Small intestine (tissue), 7 donors: Measurements from ENCODE around the gene C5orf15. TPM values are rescaled to one million over a fixed set of nuclear protein-coding genes. Genes with fewer than 3 reads are reported as not detected.
A peak's percentile ranks its signal among the peaks of the same experiment; 100 is the strongest.
"Not testable (repeated sequence)": the region's sequence is repeated elsewhere in the genome, so short reads cannot be mapped to it uniquely, and the experiment has no call there.

Experiments
- DNase-seq, 2 donors: peaks; one replicate each; pipeline versions ENCODE4 v3.0.0 to v3.0.0-alpha.2; 2013
- FAIRE-seq: peaks from 2 replicates; lab custom pipeline; 2012; peaks lifted over from hg19 to GRCh38; lab: Jason Lieb, UNC
- H3K27ac ChIP-seq, 3 donors: one replicate each; pipeline ENCODE4 v1.5.1; 2013; ENCODE audit warnings: low read length in 2 of 3, mild to moderate bottlenecking in 2 of 3, control low read depth in 1 of 3, inconsistent platforms in 1 of 3, low read depth in 1 of 3, moderate library complexity in 1 of 3
- H3K27me3 ChIP-seq, 3 donors: one replicate each; pipeline ENCODE4 v1.6.1; 2013; ENCODE audit warnings: low read length in 3 of 3, inconsistent platforms in 1 of 3; ENCODE audit not compliant: control insufficient read depth in 3 of 3, insufficient read depth in 3 of 3
- H3K36me3 ChIP-seq, 3 donors: one replicate each; pipeline ENCODE4 v1.6.1; 2013; ENCODE audit warnings: low read length in 3 of 3, inconsistent platforms in 1 of 3, low read depth in 1 of 3, mild to moderate bottlenecking in 1 of 3, moderate library complexity in 1 of 3; ENCODE audit not compliant: control insufficient read depth in 3 of 3, insufficient read depth in 2 of 3
- H3K4me1 ChIP-seq, 3 donors: one replicate each; pipeline ENCODE4 v1.6.1; 2013; ENCODE audit warnings: low read length in 2 of 3, inconsistent platforms in 1 of 3, low read depth in 1 of 3, mild to moderate bottlenecking in 1 of 3, moderate library complexity in 1 of 3; ENCODE audit not compliant: control insufficient read depth in 3 of 3, insufficient read depth in 2 of 3
- H3K4me3 ChIP-seq, 3 donors: one replicate each; pipeline ENCODE4 v1.5.1; 2013; ENCODE audit warnings: low read length in 3 of 3, control low read depth in 1 of 3, inconsistent platforms in 1 of 3, low read depth in 1 of 3, mild to moderate bottlenecking in 1 of 3, moderate library complexity in 1 of 3
- H3K9me3 ChIP-seq, 2 donors: one replicate each; pipeline ENCODE4 v1.6.1; 2013; ENCODE audit warnings: low read depth in 1 of 2, low read length in 1 of 2; ENCODE audit not compliant: control insufficient read depth in 2 of 2, insufficient read depth in 1 of 2
- WGBS, 3 donors: extraction: QIAGEN DNeasy Blood & Tissue Kit; methylation state at CpG; one replicate each; pipeline ENCODE4 v1.1.7; 2013; 5-methylcytosine and 5-hydroxymethylcytosine counted together
- polyA plus RNA-seq, 4 donors: library from polyadenylated mRNA; stranded (reverse) in 3 of 4; unstranded in 1 of 4; fragments of 200-250 nt in 3 of 4; fragments of 120-200 nt in 1 of 4; gene quantifications; one replicate each; pipeline versions ENCODE4 v1.2.1 to v1.2.3, GENCODE V29; 2013
- donor health status: healthy with polysubstance abuse.
- donor health status: control.
- donor health status: control.
- donor health status: Bipolar disorder and iron deficiency.
- donor health status: healthy.

Gene C5orf15
- polyA plus RNA-seq, 4 donors, result 17.3 to 71.2 (median 29.7) TPM

- H3K4me1 ChIP-seq, result peaks cover 3 to 8% (median 6%) of the 10 kb centered on the region in 3 donors
- no peaks in the 10 kb centered on the region for H3K27me3 ChIP-seq
- 94 to 98% (median 98%) methylated on average over 2 of the region's 2 CpGs for WGBS, 3 donors
- peaks cover 0 to 5% of the 10 kb centered on the region in 2 donors for H3K9me3 ChIP-seq
- FAIRE-seq (no peak), DNase-seq (no peak)
- no peak overlapping the region for H3K27ac ChIP-seq
- H3K36me3 ChIP-seq, result peaks cover 0 to 15% (median 0%) of the 10 kb centered on the region in 3 donors
- no peak overlapping the region for H3K4me3 ChIP-seq
These were observed 4.8 kb downstream of the C5orf15 start for GRCh38 chr5:133963493-133964128.

- DNase-seq (no peak), FAIRE-seq (no peak)
- peaks cover 0 to 20% (median 0%) of the 10 kb centered on the region in 3 donors for H3K36me3 ChIP-seq
- no peaks in the 10 kb centered on the region for H3K27me3 ChIP-seq
- WGBS, 3 donors, result 68 to 87% (median 79%) methylated on average over 2 of the region's 2 CpGs
- peaks cover 3 to 8% (median 6%) of the 10 kb centered on the region in 3 donors for H3K4me1 ChIP-seq
- peaks cover 0 to 5% of the 10 kb centered on the region in 2 donors for H3K9me3 ChIP-seq
- H3K27ac ChIP-seq, result no peak overlapping the region
- no peak overlapping the region for H3K4me3 ChIP-seq
These were observed 5.5 kb downstream of the C5orf15 start for GRCh38 chr5:133962801-133963476.

GRCh38 chr5:133962131-133962530 is 6.3 kb downstream of the C5orf15 start:
- H3K36me3 ChIP-seq, result peaks cover 0 to 21% (median 2%) of the 10 kb centered on the region in 3 donors
- H3K4me1 ChIP-seq, result peaks cover 1 to 5% (median 4%) of the 10 kb centered on the region in 3 donors
- WGBS, 3 donors, result 57 to 79% (median 68%) methylated on average over 2 of the region's 2 CpGs
- H3K27ac ChIP-seq, result no peak overlapping the region
- DNase-seq (no peak), FAIRE-seq (no peak)
- H3K9me3 ChIP-seq, result peaks cover 0 to 5% of the 10 kb centered on the region in 2 donors
- no peaks in the 10 kb centered on the region for H3K27me3 ChIP-seq
- no peak overlapping the region for H3K4me3 ChIP-seq

- 92 to 95% (median 93%) methylated on average over 11 of the region's 11 CpGs for WGBS, 3 donors
- DNase-seq (no peak), FAIRE-seq (no peak)
- H3K27me3 ChIP-seq, result no peaks in the 10 kb centered on the region
- peaks cover 2 to 22% (median 3%) of the 10 kb centered on the region in 3 donors for H3K36me3 ChIP-seq
- H3K4me1 ChIP-seq, result peaks cover 0 to 5% (median 0%) of the 10 kb centered on the region in 3 donors
- no peak overlapping the region for H3K27ac ChIP-seq
- H3K9me3 ChIP-seq, result peaks cover 0 to 5% of the 10 kb centered on the region in 2 donors
- H3K4me3 ChIP-seq, result no peak overlapping the region
These were observed 8.8 kb downstream of the C5orf15 start for GRCh38 chr5:133959643-133960042.

- no peak overlapping the region for H3K27ac ChIP-seq
- peaks cover 2 to 29% (median 3%) of the 10 kb centered on the region in 3 donors for H3K36me3 ChIP-seq
- 61 to 90% (median 65%) methylated on average over 1 of the region's 1 CpG for WGBS, 3 donors
- DNase-seq (no peak), FAIRE-seq (no peak)
- H3K4me3 ChIP-seq, result no peak overlapping the region
- no peaks in the 10 kb centered on the region for H3K9me3 ChIP-seq
- peaks cover 0 to 9% (median 7%) of the 10 kb centered on the region in 3 donors for H3K4me1 ChIP-seq
- H3K27me3 ChIP-seq, result no peaks in the 10 kb centered on the region
These were observed 10.8 kb downstream of the C5orf15 start for GRCh38 chr5:133957591-133957990.

- peaks cover 0 to 7% (median 6%) of the 10 kb centered on the region in 3 donors for H3K4me1 ChIP-seq
- no peaks in the 10 kb centered on the region for H3K27me3 ChIP-seq
- H3K4me3 ChIP-seq, result no peak overlapping the region
- H3K27ac ChIP-seq, result no peak overlapping the region
- DNase-seq (no peak), FAIRE-seq (no peak)
- 88 to 97% (median 96%) methylated on average over 4 of the region's 4 CpGs for WGBS, 3 donors
- H3K9me3 ChIP-seq, result no peaks in the 10 kb centered on the region
- H3K36me3 ChIP-seq, result peaks cover 2 to 29% (median 3%) of the 10 kb centered on the region in 3 donors
These were observed 11.3 kb downstream of the C5orf15 start for GRCh38 chr5:133957080-133957479.

- FAIRE-seq, H3K4me1 ChIP-seq, H3K27ac ChIP-seq, DNase-seq, H3K4me3 ChIP-seq, H3K9me3 ChIP-seq, H3K27me3 ChIP-seq: not testable (repeated sequence)
- WGBS, 3 donors, result 90 to 100% (median 97%) methylated on average over 1 of the region's 1 CpG
- peaks cover 2 to 29% (median 3%) of the 10 kb centered on the region in 3 donors for H3K36me3 ChIP-seq
These were observed 12.2 kb downstream of the C5orf15 start for GRCh38 chr5:133956196-133956595.

GRCh38 chr5:133953568-133954145 is 14.8 kb downstream of the C5orf15 start:
- H3K27ac ChIP-seq, result peak overlapping the region in 2 of 3 donors; percentile 15 to 65
- no peak for FAIRE-seq
- H3K9me3 ChIP-seq, result no peaks in the 10 kb centered on the region
- H3K4me3 ChIP-seq, result no peak overlapping the region
- no peaks in the 10 kb centered on the region for H3K27me3 ChIP-seq
- peaks cover 0 to 7% (median 6%) of the 10 kb centered on the region in 3 donors for H3K4me1 ChIP-seq
- WGBS, 3 donors, result 63 to 79% (median 75%) methylated on average over 10 of the region's 10 CpGs
- H3K36me3 ChIP-seq, result peaks cover 2 to 21% (median 3%) of the 10 kb centered on the region in 3 donors
- no peak for DNase-seq
